ACC112 (cell line): ENCODE measurements around the gene YBEY.
"Not testable (repeated sequence)": the region's sequence is repeated elsewhere in the genome, so short reads cannot be mapped to it uniquely, and the experiment has no call there.

Experiments
- H2AFZ ChIP-seq: fragments of 200-600 bp; sonication (generic); one replicate; pipeline ENCODE4 v1.6.0; 2017; ENCODE audit warnings: antibody characterized with exemption, low read length; ENCODE audit not compliant: unreplicated experiment
- H3K27ac ChIP-seq: fragments of 200-600 bp; sonication (generic); 2 replicates; pipeline ENCODE4 v1.5.1; 2014; ENCODE audit warnings: low read depth, mild to moderate bottlenecking, antibody characterized with exemption, low read length, moderate library complexity
- H3K27me3 ChIP-seq: fragments of 200-600 bp; sonication (generic); 2 replicates; pipeline ENCODE4 v1.6.1; 2014; ENCODE audit warnings: mild to moderate bottlenecking, antibody characterized with exemption, low read length, moderate library complexity, mixed read lengths; ENCODE audit not compliant: insufficient read depth
- H3K36me3 ChIP-seq: fragments of 200-600 bp; sonication (generic); 2 replicates; pipeline ENCODE4 v1.6.1; 2016; ENCODE audit warnings: mild to moderate bottlenecking, antibody characterized with exemption, low read length, moderate library complexity, mixed read lengths; ENCODE audit not compliant: insufficient read depth
- H3K4me1 ChIP-seq: fragments of 200-600 bp; sonication (generic); one replicate; pipeline ENCODE4 v1.6.1; 2016; ENCODE audit warnings: low read length, mixed read lengths; ENCODE audit not compliant: insufficient read depth, unreplicated experiment, control insufficient read depth
- H3K4me3 ChIP-seq: fragments of 200-600 bp; sonication (generic); 2 replicates; pipeline ENCODE4 v1.5.1; 2014; ENCODE audit warnings: mild to moderate bottlenecking, low read depth, low read length
- H3K79me2 ChIP-seq: fragments of 200-600 bp; sonication (generic); one replicate; pipeline ENCODE4 v1.6.0; 2016; ENCODE audit warnings: low read length; ENCODE audit not compliant: control insufficient read depth, unreplicated experiment, insufficient read depth

Gene YBEY

DNA sequence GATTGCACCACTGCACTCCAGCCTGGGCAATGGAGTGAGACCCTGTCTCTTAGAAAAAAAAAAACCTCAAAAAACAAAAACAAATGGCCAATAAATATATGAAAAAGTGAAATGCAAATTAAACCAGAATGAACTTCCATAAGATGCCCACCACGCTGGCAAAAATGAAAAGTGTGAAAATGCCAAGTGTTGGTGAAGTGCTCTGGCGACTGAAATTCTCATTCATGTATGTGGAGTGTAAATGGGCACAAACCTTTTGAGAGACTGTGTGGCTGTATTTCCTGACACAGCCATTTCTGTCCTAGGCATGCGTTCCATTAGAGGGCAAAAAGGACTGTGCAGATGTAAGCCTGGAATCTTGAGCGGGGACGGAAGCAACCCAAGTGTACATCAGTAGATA is 18.3 kb downstream of the YBEY start:
- Histone ChIP-seq H2AFZ (no peak overlapping the region), H3K79me2 (no peaks in the 10 kb centered on the region), H3K27ac (no peak overlapping the region), H3K4me1 (peaks cover 7% of the 10 kb centered on the region), H3K27me3 (no peaks in the 10 kb centered on the region), H3K4me3 (no peak overlapping the region), H3K36me3 (peaks cover 15% of the 10 kb centered on the region; the same call in 1 of the 2 replicates)

DNA sequence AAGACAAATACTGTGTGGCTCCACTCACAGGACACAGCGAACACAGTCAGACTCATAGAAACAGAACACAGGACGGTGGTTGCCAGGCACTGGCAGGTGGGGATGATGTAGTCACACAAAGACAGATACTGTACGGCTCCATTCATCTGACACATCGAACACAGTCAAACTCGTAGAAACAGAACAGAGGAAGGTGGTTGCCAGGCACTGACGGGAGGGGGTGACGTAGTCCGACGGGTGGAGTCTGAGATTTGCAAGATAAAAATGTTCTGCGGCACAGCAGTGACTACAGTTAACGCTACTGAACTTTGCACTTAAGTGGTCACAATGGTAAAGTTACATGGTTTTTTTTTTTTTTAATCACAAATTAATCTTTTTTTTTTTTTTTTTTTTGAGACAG is 18.8 kb downstream of the YBEY start:
- Histone ChIP-seq H3K36me3 (peaks cover 10% of the 10 kb centered on the region; the same call in 1 of the 2 replicates), H3K79me2 (no peaks in the 10 kb centered on the region), H3K27ac (no peak overlapping the region), H3K4me3 (no peak overlapping the region), H3K27me3 (no peaks in the 10 kb centered on the region), H2AFZ (no peak overlapping the region), H3K4me1 (peaks cover 7% of the 10 kb centered on the region)

DNA sequence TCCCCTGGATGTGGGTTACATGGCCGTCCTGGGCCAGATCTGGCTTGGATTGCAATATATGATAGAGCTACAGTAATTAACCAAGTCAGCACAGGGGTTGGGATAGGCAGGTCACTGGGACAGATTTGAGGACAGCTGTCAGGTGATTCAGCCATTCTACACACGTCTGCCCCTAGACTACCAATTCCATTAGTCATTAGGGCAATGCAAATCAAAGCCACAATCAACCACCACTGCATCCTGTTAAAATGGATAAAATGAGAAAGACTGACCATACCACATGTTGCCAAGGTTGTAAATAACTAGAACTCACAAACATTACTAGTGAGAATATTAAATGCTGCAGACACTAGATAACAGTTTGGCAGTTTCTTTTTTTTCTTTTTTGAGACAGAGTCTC is 21.5 kb downstream of the YBEY start:
- no peak overlapping the region for H3K4me3 ChIP-seq
- H3K4me1 ChIP-seq: peaks cover 7% of the 10 kb centered on the region
- no peaks in the 10 kb centered on the region for H3K79me2 ChIP-seq
- no peaks in the 10 kb centered on the region for H3K27me3 ChIP-seq
- H3K36me3 ChIP-seq: peaks cover 10% of the 10 kb centered on the region; the same call in 1 of the 2 replicates
- no peak overlapping the region for H3K27ac ChIP-seq
- no peak overlapping the region for H2AFZ ChIP-seq

DNA sequence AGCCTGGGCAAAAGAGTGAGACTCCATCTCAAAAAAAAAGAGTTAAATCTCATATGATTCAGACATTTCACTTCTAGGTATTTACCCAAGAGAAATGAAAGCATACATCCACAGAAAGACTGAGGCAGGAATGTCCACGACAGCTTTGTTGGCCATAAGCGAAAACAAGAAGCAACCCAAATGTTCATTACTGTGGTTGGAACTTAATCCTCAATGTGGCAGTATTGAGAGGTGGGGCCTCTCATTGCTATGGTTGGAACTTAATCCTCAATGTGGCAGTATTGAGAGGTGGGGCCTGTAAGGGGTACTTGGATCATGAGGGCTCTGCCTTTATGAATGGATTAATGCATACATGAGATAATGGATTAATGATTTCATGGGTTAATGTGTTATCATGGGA is 22.3 kb downstream of the YBEY start:
- Histone ChIP-seq H3K36me3 (peaks cover 16% of the 10 kb centered on the region; the same call in 1 of the 2 replicates), H3K27me3 (no peaks in the 10 kb centered on the region)

DNA sequence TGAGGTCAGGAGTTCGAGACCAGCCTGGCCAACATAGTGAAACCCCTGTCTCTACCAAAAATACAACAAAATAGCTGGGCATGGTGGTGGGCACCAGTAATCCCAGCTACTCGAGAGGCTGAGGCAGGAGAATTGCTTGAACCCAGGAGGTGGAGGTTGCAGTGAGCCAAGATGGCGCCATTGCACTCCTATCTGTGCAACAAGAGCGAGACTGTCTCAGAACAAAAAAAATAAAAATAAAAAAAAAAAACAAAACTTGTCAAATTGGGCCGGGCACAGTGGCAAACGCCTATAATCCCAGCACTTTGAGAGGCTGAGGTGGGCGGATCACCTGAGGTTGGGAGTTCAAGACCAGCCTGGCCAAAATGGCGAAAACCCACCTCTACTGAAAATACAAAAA is 24.1 kb downstream of the YBEY start:
- not testable (repeated sequence) for H3K4me1 ChIP-seq, H3K36me3 ChIP-seq, H3K4me3 ChIP-seq, H2AFZ ChIP-seq, H3K79me2 ChIP-seq, H3K27me3 ChIP-seq, H3K27ac ChIP-seq

More for the DNA sequence above, 22.3 kb downstream of the YBEY start:
- H3K4me3 ChIP-seq: no peak overlapping the region
- no peak overlapping the region for H2AFZ ChIP-seq
- H3K79me2 ChIP-seq: no peaks in the 10 kb centered on the region
- H3K4me1 ChIP-seq: peaks cover 7% of the 10 kb centered on the region
- H3K27ac ChIP-seq: no peak overlapping the region

DNA sequence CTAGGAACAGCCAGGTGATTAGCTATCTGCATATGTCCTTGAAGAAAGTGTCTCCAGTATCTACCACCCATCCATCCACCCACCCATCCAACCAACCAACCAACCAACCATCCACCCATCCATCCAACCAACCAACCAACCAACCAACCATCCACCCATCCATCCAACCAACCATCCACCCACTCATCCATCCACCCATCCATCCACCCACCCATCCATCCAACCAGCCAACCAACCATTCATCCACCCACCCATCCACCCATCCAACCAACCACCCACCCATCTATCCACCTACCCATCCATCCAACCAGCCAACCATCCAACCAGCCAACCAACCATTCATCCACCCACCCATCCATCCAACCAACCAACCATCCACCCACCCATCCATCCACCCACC is 25.4 kb downstream of the YBEY start:
- H3K36me3 ChIP-seq: peaks cover 9% of the 10 kb centered on the region; the same call in 1 of the 2 replicates

DNA sequence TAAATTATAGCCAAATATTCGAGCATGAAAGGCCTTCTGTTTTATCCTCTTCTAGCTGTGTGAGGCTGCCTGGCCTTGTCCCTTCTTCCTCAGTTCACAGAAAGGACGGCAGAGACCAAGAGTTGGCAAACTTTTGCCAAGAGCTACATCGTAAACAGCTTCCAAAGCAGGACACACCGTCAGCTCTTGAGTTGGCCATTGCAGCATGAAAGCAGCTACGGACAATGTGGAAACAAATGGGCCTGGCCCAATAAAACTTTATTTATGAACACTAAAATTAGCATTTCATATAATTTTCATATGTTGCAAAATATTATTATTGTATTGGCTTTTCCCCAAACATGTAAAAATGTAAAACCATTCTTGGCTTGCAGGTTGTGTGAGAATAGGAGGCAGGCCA is 26.8 kb downstream of the YBEY start:
- Histone ChIP-seq H3K79me2 (no peaks in the 10 kb centered on the region), H3K4me3 (no peak overlapping the region), H3K4me1 (peaks cover under 1% of the 10 kb centered on the region), H3K27me3 (no peaks in the 10 kb centered on the region), H2AFZ (no peak overlapping the region), H3K27ac (no peak overlapping the region), H3K36me3 (peaks cover 9% of the 10 kb centered on the region; the same call in 1 of the 2 replicates)

More for the DNA sequence above, 25.4 kb downstream of the YBEY start:
- no peaks in the 10 kb centered on the region for H3K27me3 ChIP-seq
- no peaks in the 10 kb centered on the region for H3K79me2 ChIP-seq
- peaks cover 7% of the 10 kb centered on the region for H3K4me1 ChIP-seq
- H3K4me3 ChIP-seq: no peak overlapping the region
- no peak overlapping the region for H2AFZ ChIP-seq
- H3K27ac ChIP-seq: no peak overlapping the region

DNA sequence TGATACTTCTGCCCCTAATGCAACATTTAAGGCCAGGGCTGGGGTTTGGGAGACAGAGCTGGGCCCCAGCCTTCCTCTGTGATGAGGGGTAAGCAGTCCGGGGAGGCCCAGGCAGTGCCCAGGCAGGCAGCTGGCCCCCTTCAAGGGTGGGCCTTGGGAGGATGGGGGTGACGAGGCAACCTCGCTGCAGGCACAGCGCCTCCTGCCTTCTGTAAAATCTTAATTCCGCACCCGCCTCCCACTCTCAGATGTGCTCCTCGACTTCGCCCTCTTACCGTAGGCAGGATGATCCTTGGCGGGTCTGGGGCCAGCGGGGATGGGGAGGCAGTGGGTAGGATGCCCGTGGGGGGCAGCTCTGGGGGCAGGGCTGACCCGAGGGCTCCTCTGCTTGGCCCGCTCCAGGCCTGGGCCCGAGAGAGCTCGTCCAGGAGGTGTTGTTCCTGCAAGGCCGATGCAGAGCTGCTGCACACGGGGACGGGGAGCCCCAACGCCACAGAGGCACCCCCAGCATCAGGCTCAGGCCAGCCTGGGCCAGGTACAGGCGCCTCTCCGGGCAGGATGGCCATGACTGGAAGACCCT is 28.4 kb downstream of the YBEY start:
- H3K79me2 ChIP-seq: peaks cover 6% of the 10 kb centered on the region
- no peaks in the 10 kb centered on the region for H3K27me3 ChIP-seq
- H3K36me3 ChIP-seq: peaks cover 6% of the 10 kb centered on the region; the same call in 1 of the 2 replicates
- H2AFZ ChIP-seq: no peak overlapping the region
- H3K27ac ChIP-seq: no peak overlapping the region
- no peaks in the 10 kb centered on the region for H3K4me1 ChIP-seq
- H3K4me3 ChIP-seq: no peak overlapping the region

DNA sequence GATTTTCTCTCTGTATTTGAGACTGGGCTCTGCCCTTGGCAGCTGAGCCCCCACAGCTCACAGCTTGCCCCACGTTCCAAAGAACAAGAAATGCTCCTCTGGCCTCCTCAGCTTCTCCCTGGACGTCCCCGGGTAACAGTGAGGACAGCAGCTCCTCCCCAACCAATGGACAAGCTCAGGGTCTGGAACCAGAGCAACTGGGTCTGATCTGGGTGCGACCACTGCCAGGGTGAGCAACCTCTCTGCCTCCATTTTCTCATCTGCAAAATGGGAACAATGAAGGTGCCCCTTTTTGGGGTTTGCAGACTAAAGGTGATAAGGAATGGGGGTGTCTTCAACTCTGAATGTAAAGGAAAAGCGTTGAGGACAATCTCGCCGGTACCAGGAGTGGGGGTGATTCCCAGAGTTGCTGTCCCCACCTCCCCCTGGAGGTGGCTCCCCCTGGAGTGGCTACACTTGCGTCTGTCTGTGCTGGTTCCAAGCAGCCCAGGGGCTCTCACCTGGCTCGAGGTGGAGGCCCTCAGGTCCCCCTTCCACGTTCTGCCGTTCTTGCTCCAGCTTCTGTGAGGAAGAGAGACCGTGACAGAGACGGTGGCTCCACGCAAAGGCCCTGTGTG is 30.7 kb downstream of the YBEY start:
- Histone ChIP-seq H3K27me3 (no peaks in the 10 kb centered on the region), H3K36me3 (peaks cover 6% of the 10 kb centered on the region; the same call in 1 of the 2 replicates)

DNA sequence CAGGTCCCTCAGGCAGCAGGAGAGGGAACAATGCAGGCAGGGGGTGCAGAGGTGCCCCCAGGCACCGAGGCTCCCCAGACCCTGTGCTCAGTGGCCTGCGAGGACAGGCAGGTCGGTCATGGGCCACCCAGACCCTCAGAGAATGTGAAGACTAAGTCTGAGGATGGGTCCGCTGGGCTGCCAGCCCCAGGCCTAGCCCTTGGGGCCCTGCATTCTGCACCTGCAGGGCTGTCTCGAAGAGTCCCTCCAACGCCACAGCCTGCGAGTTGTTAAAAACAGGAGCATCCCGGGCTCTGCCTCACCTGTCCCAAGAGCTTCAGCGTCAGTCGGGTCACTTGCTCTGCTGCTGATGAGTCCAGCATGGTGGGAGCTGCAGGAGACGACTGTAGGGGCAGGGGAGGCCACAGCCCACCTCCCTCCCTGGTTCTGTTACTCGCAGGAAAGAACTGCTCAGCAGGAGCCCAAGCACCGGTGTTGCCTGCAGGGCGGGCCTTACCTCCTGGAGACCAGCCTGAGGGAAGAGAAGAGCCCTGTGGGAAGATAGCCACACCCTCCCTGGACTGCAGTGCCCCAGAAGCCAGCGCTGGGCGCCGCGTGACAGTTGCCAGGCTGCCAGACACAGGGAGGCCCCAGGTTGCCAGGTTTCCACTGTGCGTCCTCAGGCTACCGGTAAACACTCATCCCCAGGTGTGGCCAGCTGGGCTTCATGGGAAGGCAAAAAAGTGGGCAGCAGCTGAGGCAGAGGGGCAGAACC is 31.7 kb downstream of the YBEY start:
- Histone ChIP-seq H3K27ac (no peak overlapping the region), H3K27me3 (no peaks in the 10 kb centered on the region), H2AFZ (no peak overlapping the region), H3K36me3 (peaks cover 4% of the 10 kb centered on the region; the same call in 1 of the 2 replicates), H3K4me1 (peaks cover 18% of the 10 kb centered on the region), H3K79me2 (peaks cover 32% of the 10 kb centered on the region), H3K4me3 (no peak overlapping the region)

More for the DNA sequence above, 30.7 kb downstream of the YBEY start:
- no peak overlapping the region for H3K27ac ChIP-seq
- H3K79me2 ChIP-seq: peaks cover 22% of the 10 kb centered on the region
- H3K4me3 ChIP-seq: no peak overlapping the region
- no peak overlapping the region for H2AFZ ChIP-seq
- peaks cover 12% of the 10 kb centered on the region for H3K4me1 ChIP-seq
